ENCODE data around the gene SPART. TPM values are rescaled to one million over a fixed set of nuclear protein-coding genes. Genes with fewer than 3 reads are reported as not detected.
A peak's percentile ranks its signal among the peaks of the same experiment; 100 is the strongest.

SPART gene
- total and polyA plus RNA-seq, 5 donors from 2014 or later = 6.7 to 34.0 (median 22.0) TPM

- DNase-seq (no peak), ATAC-seq (ENCODE audit: low read depth in 2 of 2) (no peak)
- Histone ChIP-seq H3K36me3 (ENCODE audit: control insufficient read depth, insufficient read depth, low read length) (no peaks in the 10 kb centered on the region), H3K27ac (ENCODE audit: insufficient read depth, low read length, poor library complexity, severe bottlenecking) (no peak overlapping the region), H3K27me3 (ENCODE audit: control insufficient read depth, insufficient read depth, low read length) (no peaks in the 10 kb centered on the region), H3K9me3 (ENCODE audit: control insufficient read depth in 2 of 2, low read length in 2 of 2) (no peaks in the 10 kb centered on the region), H3K4me1 (ENCODE audit: control insufficient read depth, insufficient read depth, low read length, poor library complexity, severe bottlenecking) (no peaks in the 10 kb centered on the region), H3K4me3 (ENCODE audit: low read depth, low read length) (no peak overlapping the region)
- Mint-ChIP-seq H3K27ac (no peak overlapping the region), H3K4me1 (no peaks in the 10 kb centered on the region), H3K4me3 (no peak overlapping the region), H3K36me3 (no peaks in the 10 kb centered on the region), H3K9me3 (peaks cover 0 to 4% (median 0%) of the 10 kb centered on the region in 7 donors), H3K27me3 (peaks cover 8% of the 10 kb centered on the region)
Observed at GRCh38 chr13:36353001-36353400, 6.8 kb upstream of the SPART start.

- DNase-seq (no peak), ATAC-seq (ENCODE audit: low read depth in 2 of 2) (no peak)
- no peaks in the 10 kb centered on the region for H3K27me3 ChIP-seq (ENCODE audit: control insufficient read depth, insufficient read depth, low read length)
- Mint-ChIP-seq H3K4me1 (no peaks in the 10 kb centered on the region), H3K36me3 (no peaks in the 10 kb centered on the region), H3K27ac (no peak overlapping the region), H3K27me3 (peaks cover 8% of the 10 kb centered on the region), H3K4me3 (no peak overlapping the region), H3K9me3 (peaks cover 0 to 4% (median 0%) of the 10 kb centered on the region in 7 donors)
- H3K36me3 ChIP-seq (ENCODE audit: control insufficient read depth, insufficient read depth, low read length) = no peaks in the 10 kb centered on the region
- H3K4me1 ChIP-seq (ENCODE audit: control insufficient read depth, insufficient read depth, low read length, poor library complexity, severe bottlenecking) = no peaks in the 10 kb centered on the region
- H3K27ac ChIP-seq (ENCODE audit: insufficient read depth, low read length, poor library complexity, severe bottlenecking) = no peak overlapping the region
- no peak overlapping the region for H3K4me3 ChIP-seq (ENCODE audit: low read depth, low read length)
- no peaks in the 10 kb centered on the region for H3K9me3 ChIP-seq (ENCODE audit: control insufficient read depth in 2 of 2, low read length in 2 of 2)
Observed at GRCh38 chr13:36352350-36352749, 6.2 kb upstream of the SPART start.

- Histone ChIP-seq H3K9me3 (ENCODE audit: control insufficient read depth in 2 of 2, low read length in 2 of 2) (no peaks in the 10 kb centered on the region), H3K4me3 (ENCODE audit: low read depth, low read length) (no peak overlapping the region), H3K36me3 (ENCODE audit: control insufficient read depth, insufficient read depth, low read length) (no peaks in the 10 kb centered on the region), H3K27ac (ENCODE audit: insufficient read depth, low read length, poor library complexity, severe bottlenecking) (no peak overlapping the region), H3K27me3 (ENCODE audit: control insufficient read depth, insufficient read depth, low read length) (no peaks in the 10 kb centered on the region), H3K4me1 (ENCODE audit: control insufficient read depth, insufficient read depth, low read length, poor library complexity, severe bottlenecking) (peaks cover 18% of the 10 kb centered on the region)
- peaks cover 0 to 2% (median 0%) of the 10 kb centered on the region in 7 donors for H3K9me3 Mint-ChIP-seq
- H3K27me3 Mint-ChIP-seq = peaks cover 30% of the 10 kb centered on the region
- ATAC-seq (ENCODE audit: low read depth in 2 of 2) (no peak), DNase-seq (no peak)
- no peaks in the 10 kb centered on the region for H3K36me3 Mint-ChIP-seq
- peaks cover 14 to 31% (median 21%) of the 10 kb centered on the region in 4 donors for H3K4me1 Mint-ChIP-seq
- H3K4me3 Mint-ChIP-seq = no peak overlapping the region
- H3K27ac Mint-ChIP-seq = no peak overlapping the region
Observed at GRCh38 chr13:36347531-36348210, 1.5 kb upstream of the SPART start.

- Mint-ChIP-seq H3K4me3 (peak overlapping the region; percentile 91 to 97 (median 96)), H3K27me3 (peaks cover 30% of the 10 kb centered on the region), H3K27ac (peak overlapping the region; percentile 86 to 98 (median 98)), H3K9me3 (peaks cover 0 to 2% (median 0%) of the 10 kb centered on the region in 7 donors), H3K4me1 (peaks cover 17 to 47% (median 24%) of the 10 kb centered on the region in 4 donors), H3K36me3 (no peaks in the 10 kb centered on the region)
- H3K4me1 ChIP-seq (ENCODE audit: control insufficient read depth, insufficient read depth, low read length, poor library complexity, severe bottlenecking) = peaks cover 18% of the 10 kb centered on the region
- H3K27me3 ChIP-seq (ENCODE audit: control insufficient read depth, insufficient read depth, low read length) = no peaks in the 10 kb centered on the region
- DNase-seq (peak; percentile 28 to 51 (median 48)), ATAC-seq (ENCODE audit: low read depth in 2 of 2) (no peak)
- H3K27ac ChIP-seq (ENCODE audit: insufficient read depth, low read length, poor library complexity, severe bottlenecking) = peak overlapping the region; percentile 87
- H3K9me3 ChIP-seq (ENCODE audit: control insufficient read depth in 2 of 2, low read length in 2 of 2) = no peaks in the 10 kb centered on the region
- H3K4me3 ChIP-seq (ENCODE audit: low read depth, low read length) = peak overlapping the region; percentile 85
- H3K36me3 ChIP-seq (ENCODE audit: control insufficient read depth, insufficient read depth, low read length) = no peaks in the 10 kb centered on the region
Observed at GRCh38 chr13:36345438-36346221, 564 bp downstream of the SPART start.

GRCh38 chr13:36344886-36345437 lies 1.2 kb downstream of the SPART start:
- H3K36me3 ChIP-seq (ENCODE audit: control insufficient read depth, insufficient read depth, low read length) = no peaks in the 10 kb centered on the region
- Mint-ChIP-seq H3K27me3 (peaks cover 30% of the 10 kb centered on the region), H3K36me3 (no peaks in the 10 kb centered on the region), H3K9me3 (peaks cover 0 to 2% (median 0%) of the 10 kb centered on the region in 7 donors), H3K4me3 (peak overlapping the region; percentile 91 to 97 (median 96)), H3K4me1 (peaks cover 17 to 47% (median 24%) of the 10 kb centered on the region in 4 donors), H3K27ac (peak overlapping the region; percentile 86 to 98 (median 98))
- H3K27me3 ChIP-seq (ENCODE audit: control insufficient read depth, insufficient read depth, low read length) = no peaks in the 10 kb centered on the region
- H3K9me3 ChIP-seq (ENCODE audit: control insufficient read depth in 2 of 2, low read length in 2 of 2) = no peaks in the 10 kb centered on the region
- no peak for ATAC-seq (ENCODE audit: low read depth in 2 of 2)
- H3K4me3 ChIP-seq (ENCODE audit: low read depth, low read length) = peak overlapping the region; percentile 85
- peak; percentile 2 to 48 (median 46) for DNase-seq
- peak overlapping the region; percentile 87 for H3K27ac ChIP-seq (ENCODE audit: insufficient read depth, low read length, poor library complexity, severe bottlenecking)
- H3K4me1 ChIP-seq (ENCODE audit: control insufficient read depth, insufficient read depth, low read length, poor library complexity, severe bottlenecking) = peaks cover 18% of the 10 kb centered on the region

GRCh38 chr13:36344173-36344572 lies 2.0 kb downstream of the SPART start:
- Histone ChIP-seq H3K27ac (ENCODE audit: insufficient read depth, low read length, poor library complexity, severe bottlenecking) (no peak overlapping the region), H3K36me3 (ENCODE audit: control insufficient read depth, insufficient read depth, low read length) (no peaks in the 10 kb centered on the region), H3K4me3 (ENCODE audit: low read depth, low read length) (peak overlapping the region; percentile 85), H3K27me3 (ENCODE audit: control insufficient read depth, insufficient read depth, low read length) (no peaks in the 10 kb centered on the region), H3K9me3 (ENCODE audit: control insufficient read depth in 2 of 2, low read length in 2 of 2) (no peaks in the 10 kb centered on the region), H3K4me1 (ENCODE audit: control insufficient read depth, insufficient read depth, low read length, poor library complexity, severe bottlenecking) (peaks cover 18% of the 10 kb centered on the region)
- ATAC-seq (ENCODE audit: low read depth in 2 of 2) = no peak
- no peak for DNase-seq
- Mint-ChIP-seq H3K27ac (peak overlapping the region in 2 of 3 donors; percentile 62 to 75), H3K4me1 (peaks cover 17 to 52% (median 24%) of the 10 kb centered on the region in 4 donors), H3K36me3 (no peaks in the 10 kb centered on the region), H3K9me3 (peaks cover 0 to 2% (median 0%) of the 10 kb centered on the region in 7 donors), H3K4me3 (peak overlapping the region in 3 of 4 donors; percentile 26 to 71 (median 69)), H3K27me3 (peaks cover 22% of the 10 kb centered on the region)

GRCh38 chr13:36343766-36344165 lies 2.4 kb downstream of the SPART start:
- no peak for DNase-seq
- Histone ChIP-seq H3K4me1 (ENCODE audit: control insufficient read depth, insufficient read depth, low read length, poor library complexity, severe bottlenecking) (peaks cover 18% of the 10 kb centered on the region), H3K27me3 (ENCODE audit: control insufficient read depth, insufficient read depth, low read length) (no peaks in the 10 kb centered on the region), H3K36me3 (ENCODE audit: control insufficient read depth, insufficient read depth, low read length) (no peaks in the 10 kb centered on the region), H3K4me3 (ENCODE audit: low read depth, low read length) (no peak overlapping the region), H3K27ac (ENCODE audit: insufficient read depth, low read length, poor library complexity, severe bottlenecking) (no peak overlapping the region), H3K9me3 (ENCODE audit: control insufficient read depth in 2 of 2, low read length in 2 of 2) (no peaks in the 10 kb centered on the region)
- Mint-ChIP-seq H3K27ac (peak overlapping the region in 2 of 3 donors; percentile 62 to 75), H3K4me3 (peak overlapping the region; percentile 26 to 71 (median 65)), H3K27me3 (peaks cover 22% of the 10 kb centered on the region), H3K36me3 (peaks cover 4% of the 10 kb centered on the region), H3K9me3 (peaks cover 0 to 2% (median 0%) of the 10 kb centered on the region in 7 donors), H3K4me1 (peaks cover 17 to 55% (median 26%) of the 10 kb centered on the region in 4 donors)
- ATAC-seq (ENCODE audit: low read depth in 2 of 2) = no peak
